ENCODE measurements around the gene C3orf22.

DNA sequence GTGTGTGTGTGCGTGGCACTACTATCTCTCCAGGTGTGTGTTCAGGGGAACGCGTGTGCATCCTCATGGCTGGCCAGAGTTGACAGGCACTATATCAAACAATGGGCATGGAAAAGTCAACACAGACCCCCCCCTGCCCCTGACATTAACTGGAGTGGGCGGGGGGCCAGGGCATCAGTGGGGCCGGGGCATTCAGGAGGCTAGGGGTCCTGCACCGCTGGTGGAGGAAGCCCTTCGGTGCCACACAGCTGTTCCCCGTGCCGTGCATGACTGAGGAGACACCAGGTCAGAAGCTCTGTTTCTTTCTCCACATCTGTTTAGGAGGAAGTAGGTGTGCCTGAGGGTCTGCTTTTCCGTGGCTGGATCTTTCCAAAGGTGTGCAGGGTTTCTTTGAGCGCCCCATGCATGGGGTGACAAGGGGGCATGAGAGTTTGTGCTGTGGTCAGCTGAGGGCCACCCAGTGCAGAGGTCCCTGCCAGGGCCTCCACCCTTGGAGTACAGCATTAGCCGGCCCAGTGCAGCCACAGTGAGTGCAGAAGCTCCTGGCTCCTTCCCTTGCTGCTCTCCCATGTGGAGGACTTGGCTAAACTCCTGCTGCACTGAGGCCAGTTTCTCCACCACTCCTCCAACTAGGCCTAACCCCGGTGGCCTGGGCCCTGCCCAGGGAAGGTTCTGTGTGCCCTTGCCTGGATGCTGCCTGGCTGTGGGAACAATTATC is 7.5 kb downstream of the C3orf22 start:
- TF ChIP-seq CEBPB (IDR thresholded peaks at IDR 0.05) (no peak), ZBTB7A (IDR thresholded peaks at IDR 0.05; ENCODE audit: low read depth) (no peak), TCF12 (IDR thresholded peaks at IDR 0.05; ENCODE audit: low read depth) (no peak), RAD21 (IDR thresholded peaks at IDR 0.05; ENCODE audit: low read depth) (no peak), FOXM1 (IDR thresholded peaks at IDR 0.05; ENCODE audit: borderline replicate concordance, low read depth) (no peak), EP300 (IDR thresholded peaks at IDR 0.05; ENCODE audit: borderline replicate concordance) (no peak), TEAD4 (IDR thresholded peaks at IDR 0.05) (no peak), CREB1 (IDR thresholded peaks at IDR 0.05; ENCODE audit: low read depth) (no peak), TAF1 (IDR thresholded peaks at IDR 0.05; ENCODE audit: low read depth) (no peak)
- TF ChIP-seq, protein P1, sequence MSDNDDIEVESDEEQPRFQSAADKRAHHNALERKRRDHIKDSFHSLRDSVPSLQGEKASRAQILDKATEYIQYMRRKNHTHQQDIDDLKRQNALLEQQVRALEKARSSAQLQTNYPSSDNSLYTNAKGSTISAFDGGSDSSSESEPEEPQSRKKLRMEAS (IDR thresholded peaks at IDR 0.05) = no peak
- TF ChIP-seq, protein P2, sequence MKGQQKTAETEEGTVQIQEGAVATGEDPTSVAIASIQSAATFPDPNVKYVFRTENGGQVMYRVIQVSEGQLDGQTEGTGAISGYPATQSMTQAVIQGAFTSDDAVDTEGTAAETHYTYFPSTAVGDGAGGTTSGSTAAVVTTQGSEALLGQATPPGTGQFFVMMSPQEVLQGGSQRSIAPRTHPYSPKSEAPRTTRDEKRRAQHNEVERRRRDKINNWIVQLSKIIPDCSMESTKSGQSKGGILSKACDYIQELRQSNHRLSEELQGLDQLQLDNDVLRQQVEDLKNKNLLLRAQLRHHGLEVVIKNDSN (IDR thresholded peaks at IDR 0.05) = no peak

All from Ishikawa (cell line).